Sciatic nerve (tissue), 2 donors: ENCODE results near the gene APC. TPM values are rescaled to one million over a fixed set of nuclear protein-coding genes. Genes with fewer than 3 reads are reported as not detected.
"Not testable (repeated sequence)": the region's sequence is repeated elsewhere in the genome, so short reads cannot be mapped to it uniquely, and the experiment has no call there.

Experiments
- ATAC-seq: fragments of 200-7000 bp; cut with Tn5 transposase; one replicate; pipeline ENCODE4 v1.9.1; 2020; ENCODE audit warnings: mild to moderate bottlenecking, moderate library complexity
- DNase-seq: peaks from one replicate; pipeline ENCODE4 v3.0.0-alpha.2; 2020; ENCODE audit warnings: low spot score
- intact Hi-C: fragments of 100-400 bp; cut with DNase I; formaldehyde crosslinking; loops from one replicate; pipeline ENCODE4 v1.14.2; 2022
- total RNA-seq: library from RNA; stranded (reverse); fragmentation: NEBNext Ultra II Directional; extraction: Animal tissue kit (Norgen Biotek cat#: 25700); gene quantifications from one replicate; pipeline ENCODE4 v1.2.1, GENCODE V29; 2021
- donor health status: DM: no; HTN: no; CAD: no.
- donor health status: DM: no; HTN: no; CAD: no.

The APC gene
- total RNA-seq, 1 donor from 2014 or later = 62.3 TPM

- DNase-seq (no peak), ATAC-seq (no peak)
- intact Hi-C loops = no loop called here
These were observed 86.5 kb downstream of the APC start for GRCh38 chr5:112824197-112824596.

DNA sequence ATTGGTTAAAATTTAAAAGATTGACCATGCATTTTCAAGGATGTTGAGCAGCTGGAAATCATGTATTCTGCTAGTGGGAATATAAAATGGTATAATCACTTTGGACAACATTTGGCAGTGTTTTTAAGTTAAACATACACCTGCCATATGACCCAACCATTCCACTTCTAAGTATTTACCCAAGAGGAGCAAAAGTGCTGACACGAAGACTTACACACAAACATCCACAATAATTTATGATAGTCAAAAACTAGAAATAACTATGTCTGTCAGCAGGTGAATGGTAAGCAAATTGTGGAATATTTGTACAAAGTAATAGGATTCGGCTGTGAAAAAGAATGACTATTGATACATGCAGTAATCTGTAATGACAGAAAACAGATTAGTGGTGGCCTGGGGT, 92.7 kb downstream of the APC start:
- DNase-seq = no peak
- no peak for ATAC-seq
- intact Hi-C loops = no loop called here

DNA sequence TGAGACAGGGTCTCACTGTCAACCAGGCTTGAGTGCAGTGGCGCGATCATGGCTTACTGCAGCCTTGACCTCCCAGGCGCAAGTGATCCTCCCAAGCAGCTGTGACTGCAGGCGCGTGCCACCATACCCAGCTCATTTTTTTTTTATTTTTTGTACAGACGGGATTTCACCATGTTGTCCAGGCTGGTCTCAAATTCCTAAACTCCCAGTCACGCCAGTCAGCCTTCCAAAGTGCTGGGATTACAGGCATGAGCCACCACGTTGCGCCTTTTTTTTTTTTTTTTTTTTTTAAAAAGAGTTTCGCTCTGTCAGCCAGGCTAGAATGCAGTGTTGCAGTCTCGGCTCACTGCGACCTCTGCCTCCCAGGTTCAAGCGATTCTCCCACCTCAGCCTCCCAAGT, 96.3 kb downstream of the APC start:
- no peak for DNase-seq
- intact Hi-C loops = no loop called here
- no peak for ATAC-seq

DNA sequence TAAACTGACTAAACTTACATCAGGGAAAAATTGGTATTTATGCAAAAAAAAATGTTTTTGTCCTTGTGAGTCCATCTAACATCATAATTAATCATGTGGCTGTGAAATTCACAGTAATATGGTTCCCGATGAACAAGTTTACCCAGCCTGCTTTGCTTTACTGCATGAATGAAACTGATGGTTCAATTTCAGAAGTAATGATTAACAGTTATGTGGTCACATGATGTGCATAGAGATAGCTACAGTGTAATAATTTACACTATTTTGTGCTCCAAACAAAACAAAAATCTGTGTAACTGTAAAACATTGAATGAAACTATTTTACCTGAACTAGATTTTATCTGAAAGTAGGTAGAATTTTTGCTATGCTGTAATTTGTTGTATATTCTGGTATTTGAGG, 106.8 kb downstream of the APC start:
- intact Hi-C loops = no loop called here

DNA sequence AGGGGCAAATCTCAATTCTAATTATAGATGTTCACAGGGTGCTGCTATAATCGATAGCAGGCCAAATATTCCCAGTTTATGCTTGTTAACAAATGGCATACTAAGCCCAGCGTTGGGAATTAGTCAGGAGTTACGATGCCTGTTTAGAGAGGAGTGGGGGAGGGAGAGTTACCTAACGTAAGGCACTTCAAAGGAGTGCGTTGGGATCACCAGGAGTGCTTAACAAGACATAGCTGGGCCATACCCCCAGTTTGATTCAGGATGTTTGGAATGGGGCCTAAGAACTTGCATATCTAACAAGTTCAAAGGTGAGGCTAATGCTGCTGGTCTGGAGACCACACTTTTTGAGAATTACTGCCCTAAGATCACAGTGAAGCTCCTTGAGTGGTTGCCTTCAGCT, 108.9 kb downstream of the APC start:
- DNase-seq (no peak), ATAC-seq (no peak)
- intact Hi-C loops = no loop called here

More for the DNA sequence above, 106.8 kb downstream of the APC start:
- no peak for ATAC-seq
- DNase-seq = no peak

DNA sequence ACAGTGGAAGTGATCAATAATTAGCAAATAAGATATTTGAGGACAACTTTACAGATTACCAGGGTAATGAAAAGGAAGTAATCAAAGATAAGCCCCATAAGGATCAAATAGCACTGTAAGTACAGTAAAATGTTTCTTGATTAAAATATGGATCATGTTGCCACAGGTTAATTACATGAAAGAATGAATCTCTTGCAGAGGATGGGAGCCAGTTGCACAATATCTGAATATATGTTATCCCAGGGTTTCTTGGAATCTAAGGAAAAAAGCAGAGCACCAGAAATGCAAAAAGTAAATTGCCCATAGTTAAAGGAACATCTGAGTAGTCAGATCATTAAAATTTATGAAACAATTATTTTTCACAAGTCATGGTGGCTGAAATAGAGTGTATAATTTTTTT, 109.6 kb downstream of the APC start:
- intact Hi-C loops = no loop called here
- no peak for DNase-seq
- no peak for ATAC-seq

DNA sequence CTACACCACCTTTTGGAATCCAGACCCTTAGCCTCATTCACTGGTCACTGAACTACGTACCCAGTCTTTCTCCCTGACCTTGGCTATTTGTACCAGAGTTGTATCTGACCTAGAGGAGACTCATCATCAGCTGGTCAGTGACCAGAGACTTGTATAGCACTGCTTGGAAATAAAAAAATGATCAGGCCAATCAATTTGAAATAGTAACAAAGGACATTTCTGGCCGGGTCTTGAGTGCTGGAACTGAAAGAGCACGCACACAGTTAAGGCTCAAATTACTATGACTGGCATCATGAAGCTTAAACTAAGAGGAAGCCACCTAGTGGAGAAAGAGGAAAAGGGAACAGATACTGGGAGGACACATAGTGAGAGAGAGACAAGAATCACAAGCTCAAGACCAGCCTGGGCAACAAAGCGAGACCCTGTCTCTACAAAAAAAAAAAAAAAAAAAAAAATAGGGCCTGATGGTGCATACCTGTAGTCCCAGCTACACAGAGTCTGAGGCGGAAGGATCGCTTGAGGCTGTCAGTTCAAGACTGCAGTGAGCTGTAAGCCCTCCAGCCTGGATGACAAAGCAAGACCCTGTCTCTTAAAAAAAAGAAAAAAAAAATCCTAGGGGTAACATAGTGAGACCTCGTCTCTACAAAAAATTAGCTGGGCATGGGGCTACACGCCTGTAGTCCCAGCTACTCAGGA, 110.6 kb downstream of the APC start:
- intact Hi-C loops = no loop called here
- ATAC-seq = peak; percentile 91
- DNase-seq = no peak

GRCh38 chr5:112849912-112850311, 112.2 kb downstream of the APC start:
- ATAC-seq = no peak
- intact Hi-C loops = no loop called here

GRCh38 chr5:112854651-112855050, 117.0 kb downstream of the APC start:
- DNase-seq (no peak), ATAC-seq (no peak)
- intact Hi-C loops = no loop called here

More at GRCh38 chr5:112849912-112850311, 112.2 kb downstream of the APC start:
- no peak for DNase-seq

DNA sequence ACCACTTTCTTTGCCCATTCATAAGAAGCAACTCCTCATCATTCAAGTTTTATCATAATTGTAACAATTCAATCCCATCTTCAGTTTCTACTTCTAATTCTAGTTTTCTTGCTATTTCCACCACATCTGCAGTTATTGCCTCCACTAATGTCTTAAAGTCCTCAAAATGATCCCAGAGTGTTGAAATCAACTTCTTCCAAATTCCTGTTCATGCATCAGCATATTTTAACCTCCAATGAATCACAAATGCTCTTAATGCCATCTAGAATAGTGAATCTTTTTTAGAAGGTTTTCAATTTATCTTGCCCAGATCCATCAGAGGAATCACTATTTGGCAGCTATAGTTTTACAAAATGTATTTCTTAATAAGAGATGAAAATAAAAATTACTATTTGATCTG, 120.2 kb downstream of the APC start:
- no peak for DNase-seq
- intact Hi-C loops = no loop called here

GRCh38 chr5:112860571-112860928, 122.9 kb downstream of the APC start:
- DNase-seq, intact Hi-C loops, ATAC-seq: not testable (repeated sequence)

More for the DNA sequence above, 120.2 kb downstream of the APC start:
- no peak for ATAC-seq

DNA sequence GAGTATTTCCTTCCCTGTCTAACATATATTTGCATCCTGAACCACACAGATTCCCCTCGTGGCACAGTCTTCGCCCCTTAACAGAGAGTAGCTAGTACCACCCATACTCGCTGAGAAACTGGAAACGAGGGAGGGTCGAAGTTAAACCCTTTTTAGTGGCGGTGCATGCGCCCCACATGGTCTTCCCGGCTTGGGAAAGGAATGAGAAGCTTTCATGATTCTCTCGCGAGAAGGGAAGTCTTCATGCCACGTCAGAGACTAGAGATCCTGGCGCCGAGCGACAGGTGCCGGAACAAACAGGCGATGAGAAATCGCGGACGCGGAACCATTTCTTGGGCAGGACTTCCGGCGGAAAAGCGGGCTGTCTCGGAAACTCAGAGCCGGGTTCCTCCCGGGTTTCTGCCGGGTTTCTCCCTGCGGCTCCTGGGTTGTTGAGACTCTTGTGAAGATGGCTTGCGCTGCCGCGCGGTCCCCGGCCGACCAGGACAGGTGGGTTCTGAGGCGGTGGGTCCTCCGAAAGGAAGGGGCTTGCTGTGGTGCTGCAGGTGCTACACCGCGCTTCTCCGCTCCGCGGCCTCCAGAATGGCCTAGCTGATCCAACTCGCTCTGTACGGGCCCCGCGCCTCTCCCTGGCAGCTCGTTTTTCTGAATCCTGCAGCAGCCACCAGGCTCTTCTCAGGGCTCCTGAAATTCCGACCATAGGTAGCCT, 123.4 kb downstream of the APC start, which contains the start of gene SRP19:
SRP19 (plus strand) TSS at position 359 of the 709 bp plus-strand sequence; CDS start at position 449, 90 bp downstream.
- intact Hi-C loops = no loop called here
- DNase-seq = peak; percentile 96
- ATAC-seq = peak; percentile 99

GRCh38 chr5:112861638-112861985, 123.9 kb downstream of the APC start:
- intact Hi-C loops = no loop called here
- ATAC-seq (no peak), DNase-seq (no peak)

- intact Hi-C loops = no loop called here
- DNase-seq (no peak), ATAC-seq (no peak)
These were observed 124.4 kb downstream of the APC start for GRCh38 chr5:112862085-112862484.

GRCh38 chr5:112863549-112863948, 125.9 kb downstream of the APC start:
- intact Hi-C loops = no loop called here
- ATAC-seq (no peak), DNase-seq (no peak)

- no peak for ATAC-seq
- no peak for DNase-seq
- intact Hi-C loops = no loop called here
These were observed 127.4 kb downstream of the APC start for GRCh38 chr5:112865128-112865527.

DNA sequence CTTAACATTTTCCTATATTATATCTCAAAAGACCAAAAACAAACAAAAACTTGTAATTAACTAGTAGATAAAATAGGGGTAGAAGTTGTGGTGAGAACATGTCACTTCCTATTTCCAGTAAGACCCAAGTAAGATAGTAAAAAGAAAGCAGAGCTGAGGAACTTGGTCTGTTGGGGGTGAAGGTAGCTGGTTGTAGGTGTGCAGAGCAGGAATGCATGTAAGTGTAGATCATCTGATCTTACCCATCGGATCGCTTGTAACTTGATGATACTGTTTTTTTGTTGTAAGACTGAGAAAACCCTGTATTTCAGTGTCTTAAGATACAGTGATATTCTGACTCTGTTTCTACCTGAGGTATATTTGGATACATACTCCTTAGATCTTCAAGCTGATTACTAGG, 129.1 kb downstream of the APC start:
- no peak for ATAC-seq
- intact Hi-C loops = no loop called here
- DNase-seq = no peak

DNA sequence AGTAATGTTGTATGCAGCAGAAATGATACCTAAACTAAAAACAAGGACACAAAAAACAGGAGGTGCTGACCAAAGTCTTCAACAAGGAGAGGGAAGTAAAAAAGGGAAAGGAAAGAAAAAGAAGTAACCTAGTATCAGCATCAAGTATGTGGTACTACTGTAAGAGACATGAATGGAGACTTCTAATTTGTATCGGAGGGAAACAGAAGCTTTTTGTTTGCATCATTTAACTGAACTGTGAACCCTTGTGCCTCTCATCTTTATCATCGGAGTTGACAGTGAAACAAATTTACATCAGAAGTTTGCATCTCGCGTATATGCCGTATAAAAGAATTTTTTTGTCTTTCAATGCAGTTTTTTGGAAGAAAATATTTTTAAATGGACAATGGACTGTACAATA, 129.7 kb downstream of the APC start:
- intact Hi-C loops = no loop called here
- no peak for DNase-seq
- no peak for ATAC-seq

DNA sequence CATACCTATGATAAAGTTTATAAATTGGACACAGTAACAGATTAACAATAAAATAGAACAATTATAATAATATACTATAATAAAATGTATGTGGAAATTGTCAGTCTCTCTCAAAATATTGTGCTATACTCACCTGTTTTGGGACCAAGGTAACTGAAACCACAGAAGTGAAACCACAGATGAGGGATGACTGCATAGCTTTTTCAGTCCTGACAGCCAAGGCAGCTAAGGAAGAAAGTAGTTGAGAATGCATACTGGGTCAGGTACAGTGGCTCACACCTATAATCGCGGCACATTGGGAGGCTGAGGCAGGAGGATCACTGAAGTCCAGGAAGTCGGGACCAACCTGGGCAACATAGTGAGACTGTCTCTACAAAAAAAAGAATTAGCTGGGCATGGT, 132.3 kb downstream of the APC start:
- DNase-seq (no peak), ATAC-seq (no peak)
- intact Hi-C loops = no loop called here

DNA sequence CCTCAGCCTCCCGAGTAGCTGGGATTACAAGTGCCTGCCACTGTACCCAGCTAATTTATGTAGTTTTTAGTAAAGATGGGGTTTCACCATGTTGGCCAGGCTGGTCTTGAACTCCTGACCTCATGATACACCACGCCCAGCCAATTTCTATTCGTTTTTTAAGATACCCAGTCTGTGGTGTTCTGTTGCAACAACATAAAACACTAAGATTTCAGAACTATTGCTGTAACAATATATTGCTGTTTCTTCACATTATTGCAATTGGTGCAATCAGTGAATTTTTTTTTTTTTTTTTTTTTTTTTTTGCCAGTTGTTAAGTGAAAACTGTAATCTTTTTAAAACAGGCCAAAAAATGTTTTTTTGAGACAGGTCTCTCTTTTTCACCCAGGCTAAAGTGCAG, 133.3 kb downstream of the APC start:
- DNase-seq (no peak), ATAC-seq (no peak)
- intact Hi-C loops = no loop called here

GRCh38 chr5:112876362-112876761, 138.7 kb downstream of the APC start:
- intact Hi-C loops = no loop called here
- DNase-seq = no peak
- ATAC-seq = no peak
